Activated CD4-positive, alpha-beta T cell treated with anti-CD3 and anti-CD28 coated beads, Interleukin-2, Interleukin-6, amounts not matched to agents 100 ng/mL and 50 ng/mL, durations not matched to agents 16 hours and 8 hours (primary cell): Measurements from ENCODE around the gene IL18.
"Not testable (repeated sequence)": the region's sequence is repeated elsewhere in the genome, so short reads cannot be mapped to it uniquely, and the experiment has no call there.

ENCODE experiments used
- DNase-seq: peaks from one replicate; pipeline ENCODE4 v3.0.0-alpha.2; 2020

Gene IL18

GRCh38 chr11:112167145-112167544 lies 3.3 kb upstream of the IL18 start, which contains the start of gene TEX12:
Gene TEX12, plus strand, starts transcription at chr11:112167372. Its CDS starts 1,897 bp downstream, at chr11:112169269.
- DNase-seq, result no peak

- DNase-seq, result no peak
Measured at GRCh38 chr11:112166562-112166961, 2.7 kb upstream of the IL18 start.

GRCh38 chr11:112165049-112165448 lies 1.2 kb upstream of the IL18 start:
- DNase-seq, result no peak

- DNase-seq, result no peak
Measured at GRCh38 chr11:112162761-112163546, 940 bp downstream of the IL18 start.

DNA sequence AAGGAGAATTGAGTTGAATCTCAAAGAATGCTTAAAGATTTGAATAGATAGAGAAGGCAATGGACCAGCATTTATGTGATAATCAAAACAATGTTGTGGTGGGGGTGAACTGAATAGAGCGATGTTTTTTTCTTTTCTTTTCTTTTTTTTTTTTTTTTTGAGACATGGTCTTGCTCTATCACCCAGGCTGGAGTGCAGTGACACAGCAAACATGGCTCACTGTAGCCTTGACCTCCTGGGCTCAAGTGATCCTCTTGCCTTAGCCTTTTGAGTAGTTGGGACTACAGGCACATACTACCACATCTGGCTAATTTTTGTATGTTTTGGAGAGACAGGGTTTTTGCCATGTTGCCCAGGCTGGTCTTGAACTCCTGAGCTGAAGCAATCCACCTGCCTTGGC lies 1.7 kb downstream of the IL18 start:
- DNase-seq, result not testable (repeated sequence)

- DNase-seq, result no peak
Measured at GRCh38 chr11:112161012-112161411, 2.9 kb downstream of the IL18 start.

GRCh38 chr11:112160091-112160848 lies 3.6 kb downstream of the IL18 start:
- DNase-seq, result no peak

- DNase-seq, result no peak
Measured at GRCh38 chr11:112159098-112160065, 4.5 kb downstream of the IL18 start.

DNA sequence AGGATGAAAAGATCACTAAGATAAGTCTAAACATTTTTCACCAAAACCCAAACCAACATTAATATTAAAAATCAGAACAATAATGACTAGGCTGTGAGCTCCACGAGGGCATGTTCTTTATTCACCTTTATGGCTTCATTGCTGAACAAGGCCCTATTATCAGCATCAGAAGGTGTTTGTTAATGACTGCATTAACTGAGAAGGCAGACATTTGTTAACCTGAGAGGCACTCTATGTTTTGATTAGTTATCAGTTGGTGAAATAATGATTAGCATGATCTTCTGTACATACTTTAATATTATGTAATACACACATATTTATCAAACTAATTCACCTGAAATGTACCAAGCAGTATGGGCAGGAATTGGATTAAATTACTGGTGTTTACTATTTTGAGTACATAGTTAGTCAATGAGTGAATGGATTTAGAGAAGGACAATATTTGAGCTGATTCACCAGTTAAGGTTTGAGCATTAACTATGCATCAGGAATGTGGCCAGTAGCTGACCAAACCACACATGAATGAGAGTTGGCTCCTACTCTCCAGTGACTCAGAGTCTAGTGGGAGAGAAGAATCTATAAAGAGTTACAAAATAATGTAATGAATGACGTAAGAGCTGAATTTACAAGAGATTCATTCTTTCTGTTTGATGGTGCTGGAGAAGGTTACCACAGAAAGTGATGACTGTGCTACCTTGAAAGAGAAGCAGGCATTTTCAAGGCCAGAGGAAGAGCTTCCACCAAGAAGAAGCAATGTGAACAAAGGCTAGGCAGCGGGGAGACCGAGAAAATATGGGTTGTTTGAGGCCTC lies 6.7 kb downstream of the IL18 start:
- DNase-seq, result peak; percentile 35

DNA sequence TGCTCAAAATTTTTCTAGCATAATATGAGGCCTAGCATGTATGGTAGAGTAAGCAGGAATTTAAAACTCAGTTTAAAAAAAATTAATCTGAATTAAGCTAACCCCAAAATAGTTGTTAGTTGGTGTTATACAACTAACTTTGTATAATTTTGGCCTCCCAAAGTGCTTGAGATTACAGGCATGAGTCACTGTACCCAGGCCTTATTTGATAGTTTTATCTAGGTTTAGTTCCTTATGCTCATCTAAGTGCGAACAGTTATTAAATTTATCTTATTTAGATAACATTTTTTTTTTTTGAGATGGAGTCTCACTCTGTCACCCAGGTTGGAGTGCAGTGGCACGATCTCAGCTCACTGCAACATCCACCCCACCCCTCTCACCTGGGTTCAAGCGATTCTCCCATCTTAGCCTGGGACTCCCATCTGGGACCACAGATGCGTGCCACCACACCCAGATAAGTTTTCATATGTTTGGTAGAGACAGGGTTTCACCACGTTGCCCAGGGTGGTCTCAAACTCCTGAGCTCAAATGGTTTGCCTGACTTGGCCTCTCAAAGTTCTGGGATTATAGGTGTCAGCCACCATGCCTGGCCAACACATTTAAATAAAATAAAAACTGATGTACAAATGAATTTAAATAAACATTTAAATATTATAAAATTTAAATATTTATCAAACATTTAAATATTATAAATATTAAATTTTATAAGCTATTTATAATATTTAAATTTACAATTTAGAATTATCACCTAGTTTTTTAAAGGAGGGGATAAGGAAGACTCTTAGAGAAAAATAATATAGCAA lies 7.5 kb downstream of the IL18 start:
- no peak for DNase-seq

DNA sequence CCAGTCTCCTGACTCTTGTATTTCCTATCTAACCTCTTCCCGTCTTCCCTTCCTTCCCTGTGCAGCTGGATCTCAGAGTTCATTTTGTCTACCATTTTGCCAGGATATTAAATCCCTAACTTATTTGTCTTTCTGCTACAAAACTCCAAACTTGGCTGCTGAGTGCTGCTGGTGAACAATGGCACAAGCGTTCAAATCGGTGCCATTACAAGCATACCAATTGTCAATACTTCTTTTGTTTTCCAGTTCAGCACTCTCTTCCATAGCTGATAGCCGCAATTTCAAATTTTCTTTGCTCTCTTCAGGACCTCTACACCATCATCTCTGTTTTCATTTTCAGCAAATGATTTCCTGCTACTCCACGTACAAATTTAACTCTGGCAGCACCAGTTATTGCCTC lies 13.4 kb downstream of the IL18 start:
- DNase-seq, result no peak

DNA sequence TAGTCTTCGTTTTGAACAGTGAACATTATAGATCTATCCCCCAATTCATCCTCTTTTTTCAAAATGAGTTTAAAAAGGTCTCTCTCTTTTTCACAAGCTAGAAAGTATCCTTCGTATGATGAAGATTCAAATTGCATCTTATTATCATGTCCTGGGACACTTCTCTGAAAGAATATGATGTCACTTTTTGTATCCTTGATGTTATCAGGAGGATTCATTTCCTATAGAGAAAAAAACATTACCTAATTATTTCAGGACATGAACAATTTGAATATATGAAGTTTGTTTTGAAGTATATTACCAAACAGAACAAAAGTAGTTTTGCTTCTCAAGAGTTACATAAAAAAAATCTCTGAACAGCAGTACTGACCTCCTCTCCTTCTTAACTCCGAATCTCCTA lies 20.3 kb downstream of the IL18 start:
- DNase-seq, result no peak

GRCh38 chr11:112134473-112134872 lies 29.4 kb downstream of the IL18 start:
- DNase-seq, result no peak

DNA sequence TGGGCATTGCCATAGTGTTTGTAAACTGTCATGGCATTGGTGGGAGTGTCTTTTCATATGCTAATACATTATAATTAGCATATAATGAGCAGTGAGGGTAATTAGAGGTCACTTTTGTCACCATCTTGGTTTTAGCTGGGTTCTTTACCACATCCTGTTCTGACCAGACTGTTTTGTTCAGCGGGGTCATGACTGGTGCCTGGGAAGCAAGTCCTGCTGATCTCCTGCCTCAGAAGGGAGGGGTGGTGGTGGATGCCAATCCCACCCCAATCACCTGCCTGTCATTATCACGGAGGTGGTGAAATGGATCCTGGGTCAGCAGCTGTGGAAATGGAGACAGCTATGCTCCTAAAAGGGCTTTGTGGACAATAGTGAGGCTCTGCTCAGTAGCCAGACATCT lies 31.2 kb downstream of the IL18 start:
- no peak for DNase-seq

- no peak for DNase-seq
Measured at GRCh38 chr11:112129656-112130055, 34.2 kb downstream of the IL18 start.

DNA sequence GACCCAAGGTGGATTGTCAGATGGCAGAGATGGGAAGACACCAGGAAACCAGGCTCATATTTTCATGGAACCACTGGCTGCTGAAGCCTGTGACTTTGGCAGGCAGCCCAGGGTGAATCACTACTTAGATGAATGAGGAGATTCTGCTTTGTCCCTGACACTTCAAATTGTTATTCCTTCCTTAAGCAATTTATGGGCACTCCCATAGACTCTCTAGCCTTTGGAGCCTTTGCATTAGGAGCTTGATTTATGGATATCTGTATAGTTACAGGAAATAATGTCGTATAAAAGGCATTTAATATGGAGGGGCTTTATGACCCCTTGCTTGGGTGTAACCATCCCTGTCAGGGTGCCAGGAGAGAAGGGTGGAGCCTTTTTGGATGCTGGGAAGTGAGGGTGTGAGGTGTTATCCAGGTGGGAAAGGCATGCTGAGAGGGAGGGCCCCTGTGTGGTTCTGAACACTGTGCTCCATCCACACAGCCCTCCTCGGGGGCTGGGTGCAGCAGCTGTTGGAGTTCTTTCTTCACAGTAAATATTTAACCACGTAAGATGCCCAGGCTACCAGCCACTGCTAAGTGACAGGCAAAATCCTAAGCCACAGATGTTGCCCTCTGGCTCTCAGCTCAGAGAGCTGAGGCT lies 35.3 kb downstream of the IL18 start:
- no peak for DNase-seq

DNA sequence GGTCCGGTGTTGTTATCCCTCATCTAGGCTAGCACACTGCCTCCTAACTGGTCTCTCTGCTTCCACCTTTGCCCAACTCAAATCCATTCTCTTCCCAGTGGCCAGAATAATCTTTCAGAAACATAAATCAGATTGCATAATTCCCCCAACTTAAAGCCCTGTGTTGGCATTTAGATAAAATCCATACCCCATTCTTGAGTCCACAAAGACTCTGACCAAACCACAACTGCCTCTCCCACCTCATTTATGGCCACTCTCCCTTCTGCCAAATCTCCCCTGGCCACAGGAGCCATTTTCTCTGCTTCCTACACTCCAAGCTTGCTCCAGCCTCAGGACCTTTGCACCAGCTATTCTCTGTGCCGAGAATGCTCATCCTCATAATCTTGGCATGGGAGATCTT lies 36.8 kb downstream of the IL18 start:
- no peak for DNase-seq

GRCh38 chr11:112123129-112123528 lies 40.8 kb downstream of the IL18 start:
- DNase-seq, result no peak

DNA sequence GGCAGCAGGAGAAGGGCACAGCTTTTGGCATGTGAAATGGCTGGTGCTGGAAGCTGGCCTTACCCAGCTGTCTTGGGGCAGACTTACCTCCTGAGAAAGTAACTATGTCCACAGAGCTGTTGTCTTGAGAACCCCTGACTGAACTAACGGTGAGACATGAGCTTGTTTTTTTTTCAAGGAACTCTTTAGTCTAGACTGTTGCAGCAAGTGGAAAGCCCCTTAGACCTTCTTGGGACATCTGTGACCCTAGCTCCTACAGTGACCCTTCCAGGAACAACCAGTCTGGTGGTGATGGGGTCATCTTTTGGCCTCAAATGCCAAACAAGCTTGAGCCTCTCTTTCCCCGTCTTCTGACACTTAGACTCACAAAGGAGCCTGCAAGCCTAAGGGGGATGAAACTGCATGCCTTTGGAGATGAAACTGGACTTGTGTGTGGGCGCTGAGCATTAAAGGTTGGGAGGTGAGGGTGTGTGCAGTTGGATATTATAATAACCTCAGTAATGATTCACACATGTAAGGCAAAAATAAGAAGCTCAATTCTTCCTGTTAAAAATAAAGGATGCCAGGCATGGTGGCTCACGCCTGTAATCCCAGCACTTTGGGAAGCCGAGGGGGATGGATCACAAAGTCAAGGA lies 41.8 kb downstream of the IL18 start:
- DNase-seq, result no peak

DNA sequence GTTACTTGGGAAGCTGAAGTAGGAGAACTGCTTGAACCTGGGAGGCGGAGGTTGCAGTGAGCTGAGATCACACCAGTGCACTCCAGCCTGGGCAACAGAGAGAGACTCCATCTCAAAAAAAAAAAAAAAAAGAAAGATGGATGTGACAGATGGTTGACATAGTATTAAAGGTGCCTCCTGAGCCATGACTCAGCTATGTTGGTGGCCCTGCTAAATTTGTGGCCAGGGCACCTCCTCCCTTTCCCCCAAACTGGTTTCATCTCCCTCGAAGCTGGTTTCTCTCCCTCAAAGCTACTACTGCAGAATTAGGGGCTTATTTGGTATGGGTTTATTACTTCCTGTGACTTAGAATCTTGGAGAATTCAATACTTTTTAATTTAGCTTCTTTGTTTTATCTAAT lies 45.7 kb downstream of the IL18 start:
- DNase-seq, result peak; percentile 47
